Neural cell (in vitro differentiated cells): Measurements from ENCODE around the gene ZAP70. TPM values are rescaled to one million over a fixed set of nuclear protein-coding genes. Genes with fewer than 3 reads are reported as not detected.

ENCODE experiments used
- H2AFZ ChIP-seq: fragments of 200-600, 300-800 bp; sonication (generic), shearing (Covaris generic); 2 replicates; pipeline ENCODE4 v1.6.0; 2014; ENCODE audit warnings: low read depth, mild to moderate bottlenecking, antibody characterized with exemption, low read length, moderate library complexity
- H3F3A ChIP-seq: fragments of 200-600 bp; shearing (Covaris generic); 2 replicates; pipeline ENCODE4 v1.6.1; 2016; ENCODE audit warnings: mild to moderate bottlenecking, moderate library complexity, mixed read lengths, antibody characterized with exemption, low read length; ENCODE audit not compliant: insufficient read depth, poor library complexity, severe bottlenecking
- H3K27ac ChIP-seq: fragments of 200-600, 300-800 bp; sonication (generic), shearing (Covaris generic); 2 replicates; pipeline ENCODE4 v1.5.1; 2014; ENCODE audit warnings: mild to moderate bottlenecking, low read length, moderate library complexity
- H3K27me3 ChIP-seq: fragments of 300-800, 200-600 bp; sonication (generic), shearing (Covaris generic); 2 replicates; pipeline ENCODE4 v1.6.0; 2014; ENCODE audit warnings: mild to moderate bottlenecking, low read depth, low read length, moderate library complexity; ENCODE audit not compliant: insufficient read depth
- H3K36me3 ChIP-seq: fragments of 300-800, 200-600 bp; sonication (generic), shearing (Covaris generic); 2 replicates; pipeline ENCODE4 v1.5.1; 2014; ENCODE audit warnings: mild to moderate bottlenecking, antibody characterized with exemption, low read length, moderate library complexity; ENCODE audit not compliant: insufficient read depth
- H3K4me2 ChIP-seq: fragments of 300-800, 200-600 bp; sonication (generic), shearing (Covaris generic); 2 replicates; pipeline ENCODE4 v1.6.0; 2014; ENCODE audit warnings: mild to moderate bottlenecking, low read length
- H3K4me3 ChIP-seq: fragments of 300-800, 200-600 bp; sonication (generic), shearing (Covaris generic); 2 replicates; pipeline ENCODE4 v1.5.1; 2014; ENCODE audit warnings: mild to moderate bottlenecking, low read length, moderate library complexity
- H3K79me2 ChIP-seq: fragments of 200-600 bp; shearing (Covaris generic); replicated peaks from 2 replicates; pipeline ENCODE4 v1.6.0; 2014; ENCODE audit warnings: mild to moderate bottlenecking, low read length, moderate library complexity; ENCODE audit not compliant: insufficient read depth
- H3K9ac ChIP-seq: fragments of 300-800, 200-600 bp; sonication (generic), shearing (Covaris generic); 2 replicates; pipeline ENCODE4 v1.6.1; 2016; ENCODE audit warnings: mild to moderate bottlenecking, low read length, mixed read lengths
- H3K9me2 ChIP-seq: fragments of 200-600 bp; shearing (Covaris generic); 2 replicates; pipeline ENCODE4 v1.6.1; 2016; ENCODE audit warnings: mild to moderate bottlenecking, low read length, mixed read lengths; ENCODE audit not compliant: insufficient read depth
- H3K9me3 ChIP-seq: fragments of 200-600, 300-800 bp; sonication (generic), shearing (Covaris generic); 2 replicates; pipeline ENCODE4 v1.6.1; 2016; ENCODE audit warnings: mild to moderate bottlenecking, mixed run types, low read length, moderate library complexity, mixed read lengths
- H4K20me1 ChIP-seq: fragments of 200-600 bp; shearing (Covaris generic); 2 replicates; pipeline ENCODE4 v1.6.1; 2016; ENCODE audit warnings: mild to moderate bottlenecking, mixed run types; ENCODE audit not compliant: insufficient read depth
- CTCF ChIP-seq: fragments of 450-650 bp; IDR thresholded peaks from 2 replicates; pipeline ENCODE4 v1.5.1; 2014; ENCODE audit warnings: antibody characterized with exemption, mild to moderate bottlenecking, moderate library complexity; ENCODE audit not compliant: poor library complexity, severe bottlenecking
- EP300 ChIP-seq: fragments of 450-650 bp; conservative IDR thresholded peaks from 2 replicates; pipeline ENCODE4 v1.6.1; 2014; ENCODE audit warnings: antibody characterized with exemption, mild to moderate bottlenecking, moderate library complexity; ENCODE audit not compliant: poor library complexity, severe bottlenecking
- EZH2 ChIP-seq: fragments of 200-600, 300-800 bp; shearing (Covaris generic), sonication (generic); IDR thresholded peaks from 2 replicates; pipeline ENCODE4 v1.6.1; 2014; ENCODE audit warnings: antibody characterized with exemption, low read length, borderline replicate concordance, mild to moderate bottlenecking; ENCODE audit not compliant: insufficient read depth, poor library complexity, severe bottlenecking
- MXI1 ChIP-seq: fragments of 450-650 bp; conservative IDR thresholded peaks from 2 replicates; pipeline ENCODE4 v1.6.1; 2014; ENCODE audit warnings: antibody characterized with exemption, mild to moderate bottlenecking; ENCODE audit not compliant: poor library complexity, severe bottlenecking
- POLR2AphosphoS5 ChIP-seq: IDR thresholded peaks from 2 replicates; pipeline ENCODE4 v1.6.1; 2012
- RAD21 ChIP-seq: fragments of 450-650 bp; conservative IDR thresholded peaks from 2 replicates; pipeline ENCODE4 v1.6.1; 2014; ENCODE audit warnings: antibody characterized with exemption, mild to moderate bottlenecking, moderate library complexity
- REST ChIP-seq: IDR thresholded peaks from 2 replicates; pipeline ENCODE4 v1.6.1; 2012; ENCODE audit warnings: borderline replicate concordance
- SMC3 ChIP-seq: fragments of 450-650 bp; conservative IDR thresholded peaks from 2 replicates; pipeline ENCODE4 v1.6.1; 2014; ENCODE audit warnings: antibody characterized with exemption, mild to moderate bottlenecking, moderate library complexity; ENCODE audit not compliant: poor library complexity
- TAF1 ChIP-seq: IDR thresholded peaks from 2 replicates; pipeline ENCODE4 v1.6.1; 2012; ENCODE audit warnings: low read depth
- polyA plus RNA-seq: library from polyadenylated mRNA; depleted of rRNA; stranded (reverse); fragments of >200 nt; gene quantifications from 2 replicates; pipeline ENCODE4 v1.2.3, GENCODE V29; 2014

ZAP70 gene
- polyA plus RNA-seq, 1 donor from 2014 or later, result 0.59 TPM

- Histone ChIP-seq H3K36me3 (no peaks in the 10 kb centered on the region), H3K79me2 (no peaks in the 10 kb centered on the region)
- TF ChIP-seq RAD21 (no peak), REST (no peak), CTCF (no peak), SMC3 (no peak), EP300 (no peak), TAF1 (no peak), MXI1 (no peak), POLR2AphosphoS5 (no peak), EZH2 (no peak)
Measured at GRCh38 chr2:97735161-97735561, 21.8 kb downstream of the ZAP70 start.

GRCh38 chr2:97736185-97736584 is 22.8 kb downstream of the ZAP70 start:
- Histone ChIP-seq H3K27me3 (no peaks in the 10 kb centered on the region), H3F3A (no peaks in the 10 kb centered on the region), H3K79me2 (no peaks in the 10 kb centered on the region), H2AFZ (no peak overlapping the region), H3K9me3 (no peaks in the 10 kb centered on the region), H3K9me2 (no peaks in the 10 kb centered on the region), H3K27ac (no peak overlapping the region), H3K36me3 (no peaks in the 10 kb centered on the region), H3K9ac (no peak overlapping the region), H3K4me3 (no peak overlapping the region), H3K4me2 (no peak overlapping the region), H4K20me1 (no peaks in the 10 kb centered on the region)
- no peak for TF ChIP-seq EP300

More at GRCh38 chr2:97735161-97735561, 21.8 kb downstream of the ZAP70 start:
- H3K27me3 ChIP-seq, result no peaks in the 10 kb centered on the region
- no peaks in the 10 kb centered on the region for H3K9me2 ChIP-seq
- H4K20me1 ChIP-seq, result no peaks in the 10 kb centered on the region
- no peak overlapping the region for H3K4me3 ChIP-seq
- H3K9ac ChIP-seq, result no peak overlapping the region
- no peak overlapping the region for H3K27ac ChIP-seq
- no peaks in the 10 kb centered on the region for H3F3A ChIP-seq
- no peak overlapping the region for H3K4me2 ChIP-seq
- H2AFZ ChIP-seq, result no peak overlapping the region
- peaks cover 2% of the 10 kb centered on the region for H3K9me3 ChIP-seq
